HepG2 (cell line): ENCODE data around the gene CD320. TPM values are rescaled to one million over a fixed set of nuclear protein-coding genes. Genes with fewer than 3 reads are reported as not detected.

ENCODE experiments used
- ELK4 ChIP-seq: sonication (generic); formaldehyde crosslinking; IDR thresholded peaks from 2 replicates; pipeline ENCODE4 v1.9.0; 2021; ENCODE audit warnings: missing genetic modification reagents, borderline replicate concordance
- JUNB ChIP-seq: sonication (generic); formaldehyde crosslinking; IDR thresholded peaks from 2 replicates; pipeline ENCODE4 v1.8.0; 2022; ENCODE audit warnings: missing genetic modification reagents, mild to moderate bottlenecking, borderline replicate concordance
- KAT8 ChIP-seq: IDR thresholded peaks from 2 replicates; pipeline ENCODE4 v1.6.1; 2016; ENCODE audit warnings: missing genetic modification reagents, missing compliant biosample characterization
- MAFK ChIP-seq, 2 experiments: IDR thresholded peaks in 1 of 2; conservative IDR thresholded peaks in 1 of 2; 2 replicates each; pipeline ENCODE4 v1.6.1; 2011; ENCODE audit warnings: improper control_type of control experiment in 2 of 2, low read length in 2 of 2
- NONO ChIP-seq, 2 experiments: fragments of 450-650 bp in 1 of 2; sonication (generic) in 1 of 2; formaldehyde crosslinking in 1 of 2; IDR thresholded peaks in 1 of 2; conservative IDR thresholded peaks in 1 of 2; 2 replicates each; pipeline versions ENCODE4 v1.6.1 to v1.8.0; 2017 to 2022; ENCODE audit warnings: mild to moderate bottlenecking in 1 of 2, missing genetic modification reagents in 1 of 2, moderate library complexity in 1 of 2
- RARG ChIP-seq: sonication (generic); formaldehyde crosslinking; IDR thresholded peaks from 2 replicates; pipeline ENCODE4 v1.4.0; 2020; ENCODE audit warnings: low read depth, mild to moderate bottlenecking, missing genetic modification reagents
- REST ChIP-seq, 2 experiments: IDR thresholded peaks; 2 replicates each; pipeline ENCODE4 v1.6.1; 2011 to 2012; ENCODE audit warnings: low read length in 2 of 2, borderline replicate concordance in 1 of 2, low read depth in 1 of 2, mild to moderate bottlenecking in 1 of 2, moderate library complexity in 1 of 2
- SMC3 ChIP-seq: IDR thresholded peaks from 2 replicates; pipeline ENCODE4 v1.6.1; 2011; ENCODE audit warnings: low read length, improper control_type of control experiment
- ZC3H13 ChIP-seq: sonication (generic); formaldehyde crosslinking; IDR thresholded peaks from 2 replicates; pipeline ENCODE4 v1.8.1; 2023; ENCODE audit warnings: mild to moderate bottlenecking, missing genetic modification reagents, moderate library complexity
- ZNF260 ChIP-seq: sonication (generic); formaldehyde crosslinking; IDR thresholded peaks from 2 replicates; pipeline ENCODE4 v1.4.0; 2020; ENCODE audit warnings: missing genetic modification reagents, low read depth, mild to moderate bottlenecking, borderline replicate concordance
- ZNF501 ChIP-seq: sonication (generic); formaldehyde crosslinking; IDR thresholded peaks from 2 replicates; pipeline ENCODE4 v1.5.1; 2020; ENCODE audit warnings: mild to moderate bottlenecking, moderate library complexity, missing genetic modification reagents
- ZNF614 ChIP-seq: IDR thresholded peaks from 2 replicates; pipeline ENCODE4 v1.6.1; 2018; ENCODE audit warnings: missing biosample characterization, missing genetic modification reagents, inconsistent platforms, borderline replicate concordance
- ZNF644 ChIP-seq: IDR thresholded peaks from 2 replicates; pipeline ENCODE4 v1.6.1; 2016; ENCODE audit warnings: low read depth
- ZNF761 ChIP-seq: sonication (generic); formaldehyde crosslinking; conservative IDR thresholded peaks from 2 replicates; pipeline ENCODE4 v1.4.0; 2020; ENCODE audit warnings: mild to moderate bottlenecking, missing genetic modification reagents
- ZNF782 ChIP-seq: sonication (generic); formaldehyde crosslinking; IDR thresholded peaks from 2 replicates; pipeline ENCODE4 v1.4.0; 2020; ENCODE audit warnings: missing genetic modification reagents, mild to moderate bottlenecking, borderline replicate concordance
- polyA plus RNA-seq, 8 experiments: library from polyadenylated mRNA; depleted of rRNA in 3 of 8; stranded (reverse) in 7 of 8; unstranded in 1 of 8; fragments of >200 nt; fragmentation: Illumina TruSeq in 4 of 8; extraction: Trizol in 4 of 8; gene quantifications; 2 replicates each; pipeline versions ENCODE4 v1.2.1 to v1.2.3, GENCODE V29; 2011 to 2016; ENCODE audit warnings: low read depth in 4 of 8, missing spikeins in 1 of 8, mixed read lengths in 1 of 8; ENCODE audit not compliant: insufficient read depth in 1 of 8
- total RNA-seq, 5 experiments: library from RNA; depleted of rRNA; stranded (reverse); fragments of >200 nt; fragmentation: Illumina TruSeq; extraction: Trizol; gene quantifications; 2 replicates each; pipeline ENCODE4 v1.2.3, GENCODE V29; 2016; ENCODE audit warnings: low read depth in 1 of 5
- TF ChIP-seq, protein P1 (sequence below): sonication (generic); formaldehyde crosslinking; IDR thresholded peaks from 2 replicates; pipeline ENCODE4 v1.9.0; 2021; ENCODE audit warnings: missing genetic modification reagents, borderline replicate concordance
- TF ChIP-seq, protein P2 (sequence below): sonication (generic); formaldehyde crosslinking; IDR thresholded peaks from 2 replicates; pipeline ENCODE4 v1.9.0; 2021; ENCODE audit warnings: missing genetic modification reagents, mild to moderate bottlenecking, borderline replicate concordance

The CD320 gene
- total and polyA plus RNA-seq, 2 of the 13 experiments (the other 11 are each of a cell fraction or from before 2014, with no cell fraction given) = 83.1 to 99.9 TPM

DNA sequence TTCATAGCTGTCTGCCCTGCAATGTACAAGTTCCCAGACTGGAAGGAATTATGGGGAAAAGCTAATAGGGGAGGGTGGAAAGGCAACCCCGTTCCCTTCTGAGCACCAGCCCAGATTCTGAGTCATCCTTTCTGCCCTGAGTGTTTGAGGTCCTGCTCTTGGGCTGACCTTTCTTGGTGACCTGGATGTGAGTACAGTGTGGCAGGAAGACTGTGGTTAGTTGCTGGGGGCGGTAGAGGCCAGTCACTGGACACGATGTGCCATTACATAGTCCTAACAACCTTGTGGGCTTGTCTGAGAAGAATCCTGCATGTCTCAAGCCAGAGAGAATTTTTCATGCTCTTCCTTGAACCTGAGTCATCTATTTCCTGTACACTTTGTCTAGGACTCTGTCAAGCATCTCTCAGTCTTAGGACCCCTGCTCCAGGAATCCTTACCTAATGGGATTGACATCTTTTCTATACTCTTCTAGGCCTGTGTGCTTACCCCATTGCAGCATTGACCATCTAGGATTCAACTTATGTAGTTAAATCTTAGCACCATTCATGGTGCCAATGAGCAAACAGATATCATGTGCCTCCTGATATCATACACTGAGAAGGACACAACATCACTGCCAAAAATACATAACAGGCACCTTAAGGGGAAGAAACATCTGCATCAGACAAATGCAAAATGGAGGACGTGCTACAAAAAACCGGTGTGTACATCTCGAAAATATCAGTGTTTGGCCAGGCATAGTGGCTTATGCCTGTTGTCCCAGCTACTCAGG is 47.7 kb upstream of the CD320 start (continued):
- TF ChIP-seq ELK4 (CRISPR knock-in tag) (no peak), ZC3H13 (CRISPR knock-in tag) (no peak), ZNF761 (CRISPR knock-in tag) (no peak), ZNF782 (CRISPR knock-in tag) (no peak), ZNF260 (CRISPR knock-in tag) (no peak), ZNF501 (CRISPR knock-in tag) (peak; percentile 17; the same call in 1 of the 2 replicates), JUNB (CRISPR knock-in tag) (no peak), REST (IDR thresholded peaks at IDR 0.05; ENCODE audit: borderline replicate concordance in 1 of 2, low read depth in 1 of 2, low read length in 2 of 2) (no peak), SMC3 (peak; percentile 15; the same call in 1 of the 2 replicates), KAT8 (CRISPR knock-in tag) (0 out of 2 replicates have a peak, but pooled peaks have one; percentile 32), MAFK (conservative IDR thresholded peaks at IDR 0.05 in 1 of 2, IDR thresholded peaks at IDR 0.05 in 1 of 2; ENCODE audit: low read length in 2 of 2) (no peak), RARG (CRISPR knock-in tag) (no peak), ZNF644 (CRISPR knock-in tag) (peak; percentile 22; the same call in 1 of the 2 replicates), ZNF614 (CRISPR knock-in tag) (0 out of 2 replicates have a peak, but pooled peaks have one; percentile 28), NONO (IDR thresholded peaks at IDR 0.05) (no peak), NONO (CRISPR knock-in tag; conservative IDR thresholded peaks at IDR 0.05) (no peak)
- TF ChIP-seq, protein P1, sequence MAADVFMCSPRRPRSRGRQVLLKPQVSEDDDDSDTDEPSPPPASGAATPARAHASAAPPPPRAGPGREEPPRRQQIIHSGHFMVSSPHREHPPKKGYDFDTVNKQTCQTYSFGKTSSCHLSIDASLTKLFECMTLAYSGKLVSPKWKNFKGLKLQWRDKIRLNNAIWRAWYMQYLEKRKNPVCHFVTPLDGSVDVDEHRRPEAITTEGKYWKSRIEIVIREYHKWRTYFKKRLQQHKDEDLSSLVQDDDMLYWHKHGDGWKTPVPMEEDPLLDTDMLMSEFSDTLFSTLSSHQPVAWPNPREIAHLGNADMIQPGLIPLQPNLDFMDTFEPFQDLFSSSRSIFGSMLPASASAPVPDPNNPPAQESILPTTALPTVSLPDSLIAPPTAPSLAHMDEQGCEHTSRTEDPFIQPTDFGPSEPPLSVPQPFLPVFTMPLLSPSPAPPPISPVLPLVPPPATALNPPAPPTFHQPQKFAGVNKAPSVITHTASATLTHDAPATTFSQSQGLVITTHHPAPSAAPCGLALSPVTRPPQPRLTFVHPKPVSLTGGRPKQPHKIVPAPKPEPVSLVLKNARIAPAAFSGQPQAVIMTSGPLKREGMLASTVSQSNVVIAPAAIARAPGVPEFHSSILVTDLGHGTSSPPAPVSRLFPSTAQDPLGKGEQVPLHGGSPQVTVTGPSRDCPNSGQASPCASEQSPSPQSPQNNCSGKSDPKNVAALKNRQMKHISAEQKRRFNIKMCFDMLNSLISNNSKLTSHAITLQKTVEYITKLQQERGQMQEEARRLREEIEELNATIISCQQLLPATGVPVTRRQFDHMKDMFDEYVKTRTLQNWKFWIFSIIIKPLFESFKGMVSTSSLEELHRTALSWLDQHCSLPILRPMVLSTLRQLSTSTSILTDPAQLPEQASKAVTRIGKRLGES (CRISPR knock-in tag) = no peak
- TF ChIP-seq, protein P2, sequence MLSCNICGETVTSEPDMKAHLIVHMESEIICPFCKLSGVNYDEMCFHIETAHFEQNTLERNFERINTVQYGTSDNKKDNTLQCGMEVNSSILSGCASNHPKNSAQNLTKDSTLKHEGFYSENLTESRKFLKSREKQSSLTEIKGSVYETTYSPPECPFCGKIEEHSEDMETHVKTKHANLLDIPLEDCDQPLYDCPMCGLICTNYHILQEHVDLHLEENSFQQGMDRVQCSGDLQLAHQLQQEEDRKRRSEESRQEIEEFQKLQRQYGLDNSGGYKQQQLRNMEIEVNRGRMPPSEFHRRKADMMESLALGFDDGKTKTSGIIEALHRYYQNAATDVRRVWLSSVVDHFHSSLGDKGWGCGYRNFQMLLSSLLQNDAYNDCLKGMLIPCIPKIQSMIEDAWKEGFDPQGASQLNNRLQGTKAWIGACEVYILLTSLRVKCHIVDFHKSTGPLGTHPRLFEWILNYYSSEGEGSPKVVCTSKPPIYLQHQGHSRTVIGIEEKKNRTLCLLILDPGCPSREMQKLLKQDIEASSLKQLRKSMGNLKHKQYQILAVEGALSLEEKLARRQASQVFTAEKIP (CRISPR knock-in tag) = no peak
